Limb (tissue), 2 donors: ENCODE data around the gene PCDHA1.
"Not testable (repeated sequence)": the region's sequence is repeated elsewhere in the genome, so short reads cannot be mapped to it uniquely, and the experiment has no call there.

Experiments
- DNase-seq, 2 donors: peaks; one replicate each; pipeline ENCODE4 v3.0.0-alpha.2; 2016; ENCODE audit errors: extremely low spot score in 2 of 2

PCDHA1 gene

DNA sequence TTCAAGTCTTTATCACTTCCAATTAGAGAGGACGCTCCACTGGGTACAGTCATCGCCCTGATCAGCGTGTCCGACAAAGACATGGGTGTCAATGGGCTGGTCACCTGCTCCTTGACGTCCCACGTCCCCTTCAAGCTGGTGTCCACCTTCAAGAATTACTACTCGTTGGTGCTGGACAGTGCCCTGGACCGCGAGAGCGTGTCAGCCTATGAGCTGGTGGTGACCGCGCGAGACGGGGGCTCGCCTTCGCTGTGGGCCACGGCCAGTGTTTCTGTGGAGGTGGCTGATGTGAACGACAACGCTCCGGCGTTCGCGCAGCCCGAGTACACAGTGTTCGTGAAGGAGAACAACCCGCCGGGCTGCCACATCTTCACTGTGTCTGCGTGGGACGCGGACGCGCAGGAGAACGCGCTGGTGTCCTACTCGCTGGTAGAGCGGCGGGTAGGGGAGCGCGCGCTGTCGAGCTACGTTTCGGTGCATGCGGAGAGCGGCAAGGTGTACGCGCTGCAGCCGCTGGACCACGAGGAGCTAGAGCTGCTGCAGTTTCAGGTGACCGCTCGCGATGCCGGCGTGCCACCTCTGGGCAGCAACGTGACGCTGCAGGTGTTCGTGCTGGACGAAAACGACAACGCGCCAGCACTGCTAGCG is 22.4 kb downstream of the PCDHA1 start:
- not testable (repeated sequence) for DNase-seq

GRCh38 chr5:140808889-140809291 is 22.9 kb downstream of the PCDHA1 start:
- DNase-seq, result no peak

GRCh38 chr5:140821375-140822280 is 35.7 kb downstream of the PCDHA1 start, which contains the start of gene PCDHA5:
TSS of gene PCDHA5 (plus strand) at chr5:140821613.
- DNase-seq, result no peak

- DNase-seq, result no peak
Measured at GRCh38 chr5:140822281-140822629, 36.3 kb downstream of the PCDHA1 start.

- DNase-seq, result not testable (repeated sequence)
Measured at GRCh38 chr5:140822969-140823368, 37.0 kb downstream of the PCDHA1 start.

DNA sequence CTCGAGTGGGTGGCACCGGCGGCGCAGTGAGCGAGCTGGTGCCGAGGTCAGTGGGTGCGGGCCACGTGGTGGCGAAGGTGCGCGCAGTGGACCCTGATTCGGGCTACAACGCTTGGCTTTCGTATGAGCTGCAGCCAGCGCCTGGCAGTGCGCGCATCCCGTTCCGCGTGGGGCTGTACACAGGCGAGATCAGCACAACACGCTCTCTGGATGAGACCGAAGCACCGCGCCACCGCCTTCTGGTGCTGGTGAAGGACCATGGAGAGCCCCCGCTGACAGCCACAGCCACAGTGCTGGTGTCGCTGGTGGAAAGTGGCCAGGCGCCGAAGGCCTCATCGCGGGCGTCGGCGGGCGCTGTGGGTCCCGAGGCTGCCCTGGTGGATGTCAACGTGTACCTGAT is 37.5 kb downstream of the PCDHA1 start:
- no peak for DNase-seq

DNA sequence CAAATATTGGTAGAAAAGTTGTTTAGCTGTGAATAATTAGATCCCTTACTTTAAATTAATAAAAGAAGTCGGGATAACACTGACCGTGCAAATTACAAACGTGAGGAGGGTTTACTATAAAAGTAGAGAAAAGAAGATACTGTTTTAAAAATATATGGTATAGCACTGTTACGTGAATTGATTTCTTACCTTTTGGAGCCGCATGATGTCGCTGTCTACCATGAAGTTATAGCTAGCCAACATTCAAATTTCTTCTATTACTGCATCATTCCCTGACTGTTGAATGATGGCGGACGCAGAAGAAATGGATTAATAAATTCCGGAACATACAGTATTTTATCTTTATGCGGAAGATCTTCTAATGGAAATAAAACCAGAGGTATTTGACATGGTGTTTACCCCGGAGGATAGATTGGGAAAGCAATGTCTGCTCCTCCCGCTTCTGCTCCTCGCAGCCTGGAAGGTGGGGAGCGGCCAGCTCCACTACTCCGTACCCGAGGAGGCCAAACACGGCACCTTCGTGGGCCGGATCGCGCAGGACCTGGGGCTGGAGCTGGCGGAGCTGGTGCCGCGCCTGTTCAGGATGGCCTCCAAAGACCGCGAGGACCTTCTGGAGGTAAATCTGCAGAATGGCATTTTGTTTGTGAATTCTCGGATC is 41.9 kb downstream of the PCDHA1 start, which contains the start of gene PCDHA6:
Gene PCDHA6 (plus strand): TSS at position 257 of the 658 bp plus-strand sequence. CDS start 132 bp downstream, at position 389.
- no peak for DNase-seq

DNA sequence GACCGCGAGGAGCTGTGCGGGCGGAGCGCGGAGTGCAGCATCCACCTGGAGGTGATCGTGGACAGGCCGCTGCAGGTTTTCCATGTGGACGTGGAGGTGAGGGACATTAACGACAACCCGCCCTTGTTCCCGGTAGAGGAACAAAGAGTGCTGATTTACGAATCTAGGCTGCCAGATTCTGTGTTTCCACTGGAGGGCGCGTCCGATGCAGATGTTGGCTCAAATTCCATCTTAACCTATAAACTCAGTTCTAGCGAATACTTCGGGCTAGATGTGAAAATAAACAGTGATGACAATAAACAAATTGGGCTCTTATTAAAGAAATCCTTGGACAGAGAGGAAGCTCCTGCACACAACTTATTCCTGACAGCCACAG is 42.4 kb downstream of the PCDHA1 start:
- no peak for DNase-seq

GRCh38 chr5:140829511-140830501 is 43.9 kb downstream of the PCDHA1 start:
- DNase-seq, result not testable (repeated sequence)

- DNase-seq, result no peak
Measured at GRCh38 chr5:140833993-140834392, 48.1 kb downstream of the PCDHA1 start, which contains the start of gene PCDHA7. TSS of gene PCDHA7 (plus strand) at chr5:140834269. CDS start at chr5:140834384, 115 bp downstream.

- DNase-seq, result not testable (repeated sequence)
Measured at GRCh38 chr5:140834439-140835008, 48.6 kb downstream of the PCDHA1 start.

DNA sequence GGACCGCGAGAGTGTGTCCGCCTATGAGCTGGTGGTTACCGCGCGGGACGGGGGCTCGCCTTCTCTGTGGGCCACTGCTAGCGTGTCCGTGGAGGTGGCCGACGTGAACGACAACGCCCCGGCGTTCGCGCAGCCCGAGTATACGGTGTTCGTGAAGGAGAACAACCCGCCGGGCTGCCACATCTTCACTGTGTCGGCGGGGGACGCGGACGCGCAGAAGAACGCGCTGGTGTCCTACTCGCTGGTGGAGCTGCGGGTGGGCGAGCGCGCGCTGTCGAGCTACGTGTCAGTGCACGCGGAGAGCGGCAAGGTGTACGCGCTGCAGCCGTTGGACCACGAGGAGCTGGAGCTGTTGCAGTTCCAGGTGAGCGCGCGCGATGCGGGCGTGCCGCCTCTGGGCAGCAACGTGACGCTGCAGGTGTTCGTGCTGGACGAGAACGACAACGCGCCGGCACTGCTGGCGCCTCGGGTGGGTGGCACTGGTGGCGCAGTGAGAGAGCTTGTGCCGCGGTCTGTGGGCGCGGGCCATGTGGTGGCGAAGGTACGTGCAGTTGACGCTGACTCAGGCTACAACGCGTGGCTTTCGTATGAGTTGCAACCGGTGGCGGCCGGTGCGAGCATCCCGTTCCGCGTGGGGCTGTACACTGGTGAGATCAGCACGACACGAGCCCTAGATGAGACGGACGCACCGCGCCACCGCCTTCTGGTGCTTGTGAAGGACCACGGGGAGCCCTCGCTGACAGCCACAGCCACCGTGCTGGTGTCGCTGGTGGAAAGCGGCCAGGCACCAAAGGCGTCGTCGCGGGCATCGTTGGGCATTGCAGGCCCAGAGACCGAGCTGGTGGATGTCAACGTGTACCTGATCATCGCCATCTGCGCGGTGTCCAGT is 49.9 kb downstream of the PCDHA1 start:
- no peak for DNase-seq

GRCh38 chr5:140840978-140841962 is 55.3 kb downstream of the PCDHA1 start, which contains the start of gene PCDHA8:
TSS of gene PCDHA8 (plus strand) at chr5:140841187. CDS start at chr5:140841322, 135 bp downstream.
- DNase-seq, result no peak

GRCh38 chr5:140842798-140843733 is 57.1 kb downstream of the PCDHA1 start:
- no peak for DNase-seq

DNA sequence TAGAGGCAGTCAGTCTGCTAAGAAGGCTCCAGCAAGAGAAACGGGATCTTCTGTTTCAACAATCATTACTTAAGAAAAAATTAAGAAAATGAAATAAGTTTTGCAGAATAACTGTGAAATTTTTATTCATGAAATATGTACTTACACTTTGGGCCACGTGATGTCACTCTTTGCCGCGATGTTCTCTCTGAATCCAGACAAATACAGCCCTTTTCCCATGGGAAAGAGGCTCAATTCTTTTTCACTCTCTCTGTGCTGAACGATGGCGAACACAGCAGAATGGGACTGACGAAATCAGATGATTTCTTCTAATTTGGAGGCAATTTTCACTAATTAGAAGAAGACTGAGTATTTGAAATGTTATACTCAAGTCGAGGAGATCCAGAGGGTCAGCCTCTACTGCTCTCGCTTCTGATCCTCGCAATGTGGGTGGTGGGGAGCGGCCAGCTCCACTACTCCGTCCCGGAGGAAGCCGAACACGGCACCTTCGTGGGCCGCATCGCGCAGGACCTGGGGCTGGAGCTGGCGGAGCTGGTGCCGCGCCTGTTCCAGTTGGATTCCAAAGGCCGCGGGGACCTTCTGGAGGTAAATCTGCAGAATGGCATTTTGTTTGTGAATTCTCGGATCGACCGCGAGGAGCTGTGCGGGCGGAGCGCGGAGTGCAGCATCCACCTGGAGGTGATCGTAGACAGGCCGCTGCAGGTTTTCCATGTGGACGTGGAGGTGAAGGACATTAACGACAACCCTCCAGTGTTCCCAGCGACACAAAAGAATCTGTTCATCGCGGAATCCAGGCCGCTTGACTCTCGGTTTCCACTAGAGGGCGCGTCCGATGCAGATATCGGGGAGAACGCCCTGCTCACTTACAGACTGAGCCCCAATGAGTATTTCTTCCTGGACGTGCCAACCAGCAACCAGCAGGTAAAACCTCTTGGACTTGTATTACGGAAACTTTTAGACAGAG is 62.5 kb downstream of the PCDHA1 start, which contains the start of gene PCDHA9:
Gene PCDHA9 (plus strand): TSS at position 244 of the 964 bp plus-strand sequence. CDS start 114 bp downstream, at position 358.
- DNase-seq, result not testable (repeated sequence)
